Measurements from ENCODE around the gene SERPINE3.

SERPINE3 gene

GRCh38 chr13:51339952-51340732 is 651 bp downstream of the SERPINE3 start:
- CTCF ChIA-PET = interaction anchor here (2.2 to 2.4 kb wide), 2 partner anchors 9 to 15 kb away, joined by 6 to 7 read pairs; no protein-coding TSS in a partner anchor
- no peak for DNase-seq (ENCODE audit: extremely low spot score)
- POLR2A ChIA-PET = no interaction called here
- TF ChIP-seq CTCF (IDR thresholded peaks at IDR 0.05; ENCODE audit: control extremely low read depth, extremely low read depth, low read depth, missing control alignments) = no peak

- ChIA-PET CTCF (interaction anchor here (1.3 to 2.4 kb wide), 4 partner anchors 10 to 55 kb away, joined by 3 to 7 read pairs (median 4); no protein-coding TSS in a partner anchor), POLR2A (no interaction called here)
- no peak for DNase-seq (ENCODE audit: extremely low spot score)
- TF ChIP-seq CTCF (IDR thresholded peaks at IDR 0.05; ENCODE audit: control extremely low read depth, extremely low read depth, low read depth, missing control alignments) = no peak
These were observed 1.7 kb downstream of the SERPINE3 start for GRCh38 chr13:51341232-51341631.

GRCh38 chr13:51341791-51342190 is 2.3 kb downstream of the SERPINE3 start:
- no peak for TF ChIP-seq CTCF (IDR thresholded peaks at IDR 0.05; ENCODE audit: control extremely low read depth, extremely low read depth, low read depth, missing control alignments)
- ChIA-PET POLR2A (interaction anchor here (0.6 kb wide), 2 partner anchors 111 to 817 kb away, joined by 3 to 4 read pairs; partner anchors contain the start of gene INTS6), CTCF (interaction anchor here (1.3 to 2.4 kb wide), 4 partner anchors 10 to 56 kb away, joined by 3 to 7 read pairs (median 4); no protein-coding TSS in a partner anchor)
- DNase-seq (ENCODE audit: extremely low spot score) = no peak

GRCh38 chr13:51342706-51343105 is 3.2 kb downstream of the SERPINE3 start:
- DNase-seq (ENCODE audit: extremely low spot score) = no peak
- TF ChIP-seq CTCF (IDR thresholded peaks at IDR 0.05; ENCODE audit: control extremely low read depth, extremely low read depth, low read depth, missing control alignments) = no peak
- ChIA-PET POLR2A (interaction anchor here (0.6 kb wide), 2 partner anchors 110 to 816 kb away, joined by 3 to 4 read pairs; partner anchors contain the start of gene INTS6), CTCF (interaction anchor here (1.3 kb wide), 1 partner anchor 56 kb away, joined by 3 read pairs; no protein-coding TSS in a partner anchor)

- CTCF ChIA-PET = no interaction called here
- no peak for TF ChIP-seq CTCF (IDR thresholded peaks at IDR 0.05; ENCODE audit: control extremely low read depth, extremely low read depth, low read depth, missing control alignments)
- POLR2A ChIA-PET = no interaction called here
- DNase-seq (ENCODE audit: extremely low spot score) = no peak
These were observed 4.0 kb downstream of the SERPINE3 start for GRCh38 chr13:51343475-51343874.

- POLR2A ChIA-PET = no interaction called here
- no peak for TF ChIP-seq CTCF (IDR thresholded peaks at IDR 0.05; ENCODE audit: control extremely low read depth, extremely low read depth, low read depth, missing control alignments)
- DNase-seq (ENCODE audit: extremely low spot score) = no peak
- CTCF ChIA-PET = interaction anchor here (1.1 to 1.3 kb wide), 2 partner anchors 44 to 60 kb away, joined by 3 to 4 read pairs; no protein-coding TSS in a partner anchor
These were observed 6.9 kb downstream of the SERPINE3 start for GRCh38 chr13:51346397-51346796.
